ENCODE data around the gene OR52E1.

DNA sequence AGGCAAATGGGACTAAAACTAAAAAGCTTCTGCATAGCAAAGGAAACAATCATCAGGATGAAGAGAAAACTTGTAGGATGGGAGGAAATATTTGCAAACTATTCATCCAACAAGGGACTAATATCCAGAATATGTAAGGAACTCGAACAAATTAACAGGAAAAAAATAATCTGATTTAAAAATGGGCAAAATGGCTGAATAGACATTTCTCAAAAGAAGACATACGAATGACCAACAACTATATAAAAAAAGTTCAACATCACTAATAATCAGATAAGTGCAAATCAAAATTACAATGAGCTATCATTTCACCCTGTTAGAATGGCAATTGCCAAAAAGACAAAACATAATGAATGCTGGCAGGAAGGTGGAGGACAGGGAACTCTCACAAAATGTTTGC is 12.0 kb downstream of the OR52E1 start:
- TF ChIP-seq, protein P1, sequence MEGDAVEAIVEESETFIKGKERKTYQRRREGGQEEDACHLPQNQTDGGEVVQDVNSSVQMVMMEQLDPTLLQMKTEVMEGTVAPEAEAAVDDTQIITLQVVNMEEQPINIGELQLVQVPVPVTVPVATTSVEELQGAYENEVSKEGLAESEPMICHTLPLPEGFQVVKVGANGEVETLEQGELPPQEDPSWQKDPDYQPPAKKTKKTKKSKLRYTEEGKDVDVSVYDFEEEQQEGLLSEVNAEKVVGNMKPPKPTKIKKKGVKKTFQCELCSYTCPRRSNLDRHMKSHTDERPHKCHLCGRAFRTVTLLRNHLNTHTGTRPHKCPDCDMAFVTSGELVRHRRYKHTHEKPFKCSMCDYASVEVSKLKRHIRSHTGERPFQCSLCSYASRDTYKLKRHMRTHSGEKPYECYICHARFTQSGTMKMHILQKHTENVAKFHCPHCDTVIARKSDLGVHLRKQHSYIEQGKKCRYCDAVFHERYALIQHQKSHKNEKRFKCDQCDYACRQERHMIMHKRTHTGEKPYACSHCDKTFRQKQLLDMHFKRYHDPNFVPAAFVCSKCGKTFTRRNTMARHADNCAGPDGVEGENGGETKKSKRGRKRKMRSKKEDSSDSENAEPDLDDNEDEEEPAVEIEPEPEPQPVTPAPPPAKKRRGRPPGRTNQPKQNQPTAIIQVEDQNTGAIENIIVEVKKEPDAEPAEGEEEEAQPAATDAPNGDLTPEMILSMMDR (IDR thresholded peaks at IDR 0.05; ENCODE audit: low read depth, low read length), result no peak
- TF ChIP-seq, protein P2, sequence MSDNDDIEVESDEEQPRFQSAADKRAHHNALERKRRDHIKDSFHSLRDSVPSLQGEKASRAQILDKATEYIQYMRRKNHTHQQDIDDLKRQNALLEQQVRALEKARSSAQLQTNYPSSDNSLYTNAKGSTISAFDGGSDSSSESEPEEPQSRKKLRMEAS (IDR thresholded peaks at IDR 0.05; ENCODE audit: low read depth, low read length), result no peak
- TF ChIP-seq POLR2A (IDR thresholded peaks at IDR 0.05; ENCODE audit: extremely low read depth, insufficient read length), result no peak
